ENCODE data around the gene ARMS2. TPM values are rescaled to one million over a fixed set of nuclear protein-coding genes. Genes with fewer than 3 reads are reported as not detected.

The ARMS2 gene
- total RNA-seq, 1 donor from 2014 or later = not detected

GRCh38 chr10:122419876-122420623 is 34.4 kb upstream of the ARMS2 start:
- Histone ChIP-seq H3K36me3 (ENCODE audit: control insufficient read depth, insufficient read depth, low read length) (peaks cover 4% of the 10 kb centered on the region), H3K27me3 (ENCODE audit: control insufficient read depth, insufficient read depth, low read length) (no peaks in the 10 kb centered on the region), H3K4me3 (ENCODE audit: low read depth, low read length) (no peak overlapping the region)
- TF ChIP-seq CTCF (IDR thresholded peaks at IDR 0.05; ENCODE audit: insufficient read depth, low read length, severe bottlenecking) = no peak
- FAIRE-seq (no peak), DNase-seq (ENCODE audit: low read depth) (peak; percentile 57)

- DNase-seq (ENCODE audit: low read depth) (no peak), FAIRE-seq (no peak)
- Histone ChIP-seq H3K27me3 (ENCODE audit: control insufficient read depth, insufficient read depth, low read length) (no peaks in the 10 kb centered on the region), H3K4me3 (ENCODE audit: low read depth, low read length) (no peak overlapping the region), H3K36me3 (ENCODE audit: control insufficient read depth, insufficient read depth, low read length) (peaks cover 4% of the 10 kb centered on the region)
- TF ChIP-seq CTCF (IDR thresholded peaks at IDR 0.05; ENCODE audit: insufficient read depth, low read length, severe bottlenecking) = no peak
These were observed 33.8 kb upstream of the ARMS2 start for GRCh38 chr10:122420624-122421007.

GRCh38 chr10:122421054-122421625 is 33.3 kb upstream of the ARMS2 start:
- TF ChIP-seq CTCF (IDR thresholded peaks at IDR 0.05; ENCODE audit: insufficient read depth, low read length, severe bottlenecking) = no peak
- FAIRE-seq (no peak), DNase-seq (ENCODE audit: low read depth) (peak; percentile 84)
- Histone ChIP-seq H3K27me3 (ENCODE audit: control insufficient read depth, insufficient read depth, low read length) (no peaks in the 10 kb centered on the region), H3K36me3 (ENCODE audit: control insufficient read depth, insufficient read depth, low read length) (peaks cover 3% of the 10 kb centered on the region), H3K4me3 (ENCODE audit: low read depth, low read length) (no peak overlapping the region)

- TF ChIP-seq CTCF (IDR thresholded peaks at IDR 0.05; ENCODE audit: insufficient read depth, low read length, severe bottlenecking) = no peak
- H3K36me3 ChIP-seq (ENCODE audit: control insufficient read depth, insufficient read depth, low read length) = peaks cover 1% of the 10 kb centered on the region
- no peaks in the 10 kb centered on the region for H3K27me3 ChIP-seq (ENCODE audit: control insufficient read depth, insufficient read depth, low read length)
- no peak for DNase-seq (ENCODE audit: low read depth)
- FAIRE-seq = no peak
- H3K4me3 ChIP-seq (ENCODE audit: low read depth, low read length) = no peak overlapping the region
These were observed 32.7 kb upstream of the ARMS2 start for GRCh38 chr10:122421742-122422141.

GRCh38 chr10:122422266-122422989 is 32.0 kb upstream of the ARMS2 start:
- no peaks in the 10 kb centered on the region for H3K27me3 ChIP-seq (ENCODE audit: control insufficient read depth, insufficient read depth, low read length)
- no peak overlapping the region for H3K4me3 ChIP-seq (ENCODE audit: low read depth, low read length)
- TF ChIP-seq CTCF (IDR thresholded peaks at IDR 0.05; ENCODE audit: insufficient read depth, low read length, severe bottlenecking) = no peak
- no peak for FAIRE-seq
- no peak for DNase-seq (ENCODE audit: low read depth)
- H3K36me3 ChIP-seq (ENCODE audit: control insufficient read depth, insufficient read depth, low read length) = peaks cover 1% of the 10 kb centered on the region
